Osteoblast (primary cell): Measurements from ENCODE around the gene TRAPPC10. TPM values are rescaled to one million over a fixed set of nuclear protein-coding genes. Genes with fewer than 3 reads are reported as not detected.

ENCODE experiments used
- DNase-seq: peaks from one replicate; pipeline ENCODE4 v3.0.0; 2011; ENCODE audit warnings: low spot score, mixed read lengths; ENCODE audit not compliant: insufficient read length; ENCODE audit errors: missing footprints
- H2AFZ ChIP-seq: 2 replicates; pipeline ENCODE4 v1.6.0; 2011; ENCODE audit warnings: mild to moderate bottlenecking, low read length
- H3K27ac ChIP-seq: 2 replicates; pipeline ENCODE4 v1.5.1; 2011; ENCODE audit warnings: mild to moderate bottlenecking, low read depth, low read length, moderate library complexity
- H3K27me3 ChIP-seq: 2 replicates; pipeline ENCODE4 v1.6.0; 2012; ENCODE audit warnings: mild to moderate bottlenecking, control low read depth, inconsistent platforms, low read length, moderate library complexity; ENCODE audit not compliant: insufficient read depth
- H3K36me3 ChIP-seq: 2 replicates; pipeline ENCODE4 v1.5.1; 2011; ENCODE audit warnings: mild to moderate bottlenecking, low read length, control low read depth, moderate library complexity; ENCODE audit not compliant: insufficient read depth
- H3K4me1 ChIP-seq: 2 replicates; pipeline ENCODE4 v1.5.1; 2011; ENCODE audit warnings: mild to moderate bottlenecking, low read length, control low read depth, moderate library complexity; ENCODE audit not compliant: insufficient read depth
- H3K4me2 ChIP-seq: 2 replicates; pipeline ENCODE4 v1.6.0; 2011; ENCODE audit warnings: mild to moderate bottlenecking, low read length; ENCODE audit not compliant: insufficient read depth
- H3K4me3 ChIP-seq: fragments of 200-600 bp; sonication (generic); 3 replicates; pipeline ENCODE4 v1.5.1; 2012; ENCODE audit warnings: mild to moderate bottlenecking, low read length, inconsistent platforms; ENCODE audit not compliant: insufficient read depth
- H3K79me2 ChIP-seq: 2 replicates; pipeline ENCODE4 v1.6.0; 2012; ENCODE audit warnings: mild to moderate bottlenecking, low read length, control low read depth, inconsistent platforms; ENCODE audit not compliant: insufficient read depth
- H3K9me3 ChIP-seq: 2 replicates; pipeline ENCODE4 v1.5.1; 2011; ENCODE audit warnings: low read depth, low read length, control low read depth
- H4K20me1 ChIP-seq: 2 replicates; pipeline ENCODE4 v1.6.0; 2012; ENCODE audit warnings: mild to moderate bottlenecking, low read length, control low read depth; ENCODE audit not compliant: insufficient read depth
- CTCF ChIP-seq: IDR thresholded peaks from 2 replicates; pipeline ENCODE4 v1.5.1; 2011; ENCODE audit warnings: mild to moderate bottlenecking, low read depth, low read length, moderate library complexity; ENCODE audit errors: extremely low read depth
- total RNA-seq: library from RNA; depleted of rRNA; stranded (reverse); fragments of >200 nt; gene quantifications from 2 replicates; pipeline ENCODE4 v1.2.3, GENCODE V29; 2012

The TRAPPC10 gene
- total RNA-seq, 1 donor: 36.2 TPM

- no peaks in the 10 kb centered on the region for H4K20me1 ChIP-seq
- H3K4me2 ChIP-seq: no peak overlapping the region
- peak; percentile 72 for DNase-seq
Observed at GRCh38 chr21:43994085-43994484, 18.0 kb upstream of the TRAPPC10 start.

GRCh38 chr21:43994646-43995045 lies 17.5 kb upstream of the TRAPPC10 start:
- no peaks in the 10 kb centered on the region for H3K4me1 ChIP-seq
- H3K79me2 ChIP-seq: no peaks in the 10 kb centered on the region
- H3K27ac ChIP-seq: no peak overlapping the region
- no peak overlapping the region for H3K4me3 ChIP-seq
- H3K9me3 ChIP-seq: no peaks in the 10 kb centered on the region
- no peak overlapping the region for H2AFZ ChIP-seq
- H3K27me3 ChIP-seq: no peaks in the 10 kb centered on the region
- H4K20me1 ChIP-seq: no peaks in the 10 kb centered on the region
- no peak overlapping the region for H3K4me2 ChIP-seq
- no peaks in the 10 kb centered on the region for H3K36me3 ChIP-seq
- no peak for DNase-seq
- no peak for TF ChIP-seq CTCF

More at GRCh38 chr21:43994085-43994484, 18.0 kb upstream of the TRAPPC10 start:
- TF ChIP-seq CTCF: no peak
- Histone ChIP-seq H3K9me3 (no peaks in the 10 kb centered on the region), H3K79me2 (no peaks in the 10 kb centered on the region), H3K27me3 (no peaks in the 10 kb centered on the region), H3K4me3 (no peak overlapping the region), H3K36me3 (no peaks in the 10 kb centered on the region), H3K4me1 (no peaks in the 10 kb centered on the region), H3K27ac (no peak overlapping the region), H2AFZ (no peak overlapping the region)

GRCh38 chr21:43995521-43996105 lies 16.5 kb upstream of the TRAPPC10 start:
- no peak overlapping the region for H3K4me3 ChIP-seq
- H3K9me3 ChIP-seq: no peaks in the 10 kb centered on the region
- no peaks in the 10 kb centered on the region for H3K4me1 ChIP-seq
- H3K27me3 ChIP-seq: no peaks in the 10 kb centered on the region
- no peak overlapping the region for H3K27ac ChIP-seq
- no peak overlapping the region for H2AFZ ChIP-seq
- no peak for TF ChIP-seq CTCF
- DNase-seq: peak; percentile 26
- no peak overlapping the region for H3K4me2 ChIP-seq
- no peaks in the 10 kb centered on the region for H4K20me1 ChIP-seq
- no peaks in the 10 kb centered on the region for H3K36me3 ChIP-seq
- H3K79me2 ChIP-seq: no peaks in the 10 kb centered on the region

- no peak overlapping the region for H3K4me2 ChIP-seq
- H3K9me3 ChIP-seq: no peaks in the 10 kb centered on the region
- no peak overlapping the region for H3K27ac ChIP-seq
- no peaks in the 10 kb centered on the region for H3K27me3 ChIP-seq
- no peaks in the 10 kb centered on the region for H3K4me1 ChIP-seq
- no peak for TF ChIP-seq CTCF
- H4K20me1 ChIP-seq: no peaks in the 10 kb centered on the region
- no peaks in the 10 kb centered on the region for H3K79me2 ChIP-seq
- H2AFZ ChIP-seq: no peak overlapping the region
- no peaks in the 10 kb centered on the region for H3K36me3 ChIP-seq
- peak; percentile 92 for DNase-seq
- H3K4me3 ChIP-seq: no peak overlapping the region
Observed at GRCh38 chr21:43997766-43998742, 14.1 kb upstream of the TRAPPC10 start.
